Measurements from ENCODE around the gene LRRC8D. TPM values are rescaled to one million over a fixed set of nuclear protein-coding genes. Genes with fewer than 3 reads are reported as not detected.

LRRC8D gene
- total RNA-seq, 3 donors from 2014 or later (not counting 1 experiment from before 2014, with no cell fraction given): 16.2 to 26.2 (median 17.1) TPM

DNA sequence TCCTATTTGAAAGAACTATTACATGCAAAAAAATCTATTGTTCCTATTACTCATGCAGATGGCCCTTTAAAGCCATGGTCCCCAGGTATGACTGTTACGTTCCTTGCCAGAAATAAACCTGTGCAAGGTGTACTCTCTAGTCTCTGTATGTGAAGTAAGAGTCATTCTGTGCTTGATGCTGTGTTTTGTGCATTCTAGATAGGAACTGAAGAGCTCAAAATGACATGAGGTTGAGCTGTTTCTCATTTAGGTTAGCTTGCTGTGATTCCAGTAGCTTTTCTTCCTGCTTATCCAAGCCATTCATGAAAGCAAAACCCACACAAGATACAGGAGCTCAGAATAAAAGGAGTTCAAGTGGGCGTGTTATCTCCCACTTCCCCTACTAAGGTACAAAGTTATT is 109.7 kb downstream of the LRRC8D start:
- Mint-ChIP-seq H3K27ac (no peak overlapping the region), H3K27me3 (ENCODE audit: low read depth in 2 of 2) (no peaks in the 10 kb centered on the region), H3K36me3 (peaks cover 27% of the 10 kb centered on the region), H3K9me3 (no peaks in the 10 kb centered on the region), H3K4me1 (peaks cover 0 to 10% of the 10 kb centered on the region in 2 donors), H3K4me3 (no peak overlapping the region)
- ATAC-seq (no peak), DNase-seq (no peak)
- H3K4me1 ChIP-seq (ENCODE audit: control insufficient read depth, insufficient read depth, low read length): no peaks in the 10 kb centered on the region
- no peaks in the 10 kb centered on the region for H3K27me3 ChIP-seq (ENCODE audit: control insufficient read depth, insufficient read depth, low read length)
- TF ChIP-seq CTCF (IDR thresholded peaks at IDR 0.05): no peak
- intact Hi-C loops (cut with micrococcal nuclease): no loop called here
- no peaks in the 10 kb centered on the region for H3K9me3 ChIP-seq (ENCODE audit: control insufficient read depth, insufficient read depth, low read length)
- WGBS (ENCODE audit: insufficient coverage): 94% methylated on average over 1 of the region's 2 CpGs
- H3K4me3 ChIP-seq (ENCODE audit: low read length): no peak overlapping the region
- H3K27ac ChIP-seq (ENCODE audit: low read length): no peak overlapping the region
- H3K36me3 ChIP-seq (ENCODE audit: control insufficient read depth, insufficient read depth, low read length): peaks cover 20% of the 10 kb centered on the region

- peaks cover 27% of the 10 kb centered on the region for H3K36me3 Mint-ChIP-seq
- Histone ChIP-seq H3K27ac (ENCODE audit: low read length) (no peak overlapping the region), H3K4me1 (ENCODE audit: control insufficient read depth, insufficient read depth, low read length) (no peaks in the 10 kb centered on the region), H3K9me3 (ENCODE audit: control insufficient read depth, insufficient read depth, low read length) (no peaks in the 10 kb centered on the region), H3K36me3 (ENCODE audit: control insufficient read depth, insufficient read depth, low read length) (peaks cover 24% of the 10 kb centered on the region), H3K27me3 (ENCODE audit: control insufficient read depth, insufficient read depth, low read length) (no peaks in the 10 kb centered on the region), H3K4me3 (ENCODE audit: low read length) (no peak overlapping the region)
- intact Hi-C loops (cut with micrococcal nuclease): no loop called here
- ATAC-seq: no peak
- H3K9me3 Mint-ChIP-seq: no peaks in the 10 kb centered on the region
- WGBS (ENCODE audit: insufficient coverage): 97% methylated on average over 4 of the region's 4 CpGs
- no peak for DNase-seq
- TF ChIP-seq CTCF (IDR thresholded peaks at IDR 0.05): no peak
- peaks cover 0 to 10% of the 10 kb centered on the region in 2 donors for H3K4me1 Mint-ChIP-seq
- H3K4me3 Mint-ChIP-seq: no peak overlapping the region
- H3K27ac Mint-ChIP-seq: no peak overlapping the region
- H3K27me3 Mint-ChIP-seq (ENCODE audit: low read depth in 2 of 2): no peaks in the 10 kb centered on the region
These were observed 111.1 kb downstream of the LRRC8D start for GRCh38 chr1:89931964-89932363.

DNA sequence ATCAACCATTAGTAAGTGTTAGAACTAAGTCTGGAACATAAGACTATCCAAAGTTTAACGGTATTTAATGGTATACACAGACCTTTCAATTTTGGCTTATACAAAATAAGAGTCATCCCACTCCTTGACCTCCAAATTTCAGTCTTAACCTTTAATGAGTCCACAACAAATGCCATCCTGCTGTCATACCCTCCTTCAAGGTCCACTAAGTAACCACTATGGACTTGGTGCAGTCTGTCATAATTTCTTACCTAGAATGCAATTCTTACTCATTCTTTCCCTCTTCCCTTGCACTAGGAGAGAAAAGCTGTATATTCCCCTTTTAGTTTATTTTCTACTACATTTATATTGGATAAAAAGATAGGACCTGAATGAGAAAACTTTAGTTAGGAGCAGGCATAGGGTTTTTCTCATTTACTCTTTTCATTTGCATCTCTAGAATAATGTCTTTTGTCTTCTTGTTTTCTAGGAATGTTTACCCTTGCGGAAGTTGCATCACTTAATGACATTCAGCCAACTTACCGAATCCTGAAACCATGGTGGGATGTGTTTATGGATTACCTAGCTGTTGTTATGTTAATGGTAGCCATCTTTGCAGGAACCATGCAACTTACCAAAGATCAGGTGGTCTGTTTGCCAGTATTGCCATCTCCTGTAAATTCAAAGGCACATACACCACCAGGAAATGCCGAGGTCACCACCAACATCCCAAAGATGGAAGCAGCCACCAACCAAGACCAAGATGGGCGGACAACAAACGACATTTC is 111.9 kb downstream of the LRRC8D start:
- DNase-seq (no peak), ATAC-seq (no peak)
- intact Hi-C loops (cut with micrococcal nuclease): no loop called here
- Histone ChIP-seq H3K27me3 (ENCODE audit: control insufficient read depth, insufficient read depth, low read length) (no peaks in the 10 kb centered on the region), H3K9me3 (ENCODE audit: control insufficient read depth, insufficient read depth, low read length) (no peaks in the 10 kb centered on the region), H3K27ac (ENCODE audit: low read length) (no peak overlapping the region), H3K36me3 (ENCODE audit: control insufficient read depth, insufficient read depth, low read length) (peaks cover 24% of the 10 kb centered on the region), H3K4me1 (ENCODE audit: control insufficient read depth, insufficient read depth, low read length) (no peaks in the 10 kb centered on the region), H3K4me3 (ENCODE audit: low read length) (no peak overlapping the region)
- Mint-ChIP-seq H3K27ac (no peak overlapping the region), H3K9me3 (no peaks in the 10 kb centered on the region), H3K36me3 (peaks cover 27% of the 10 kb centered on the region), H3K27me3 (ENCODE audit: low read depth in 2 of 2) (no peaks in the 10 kb centered on the region), H3K4me3 (no peak overlapping the region), H3K4me1 (peaks cover 0 to 10% of the 10 kb centered on the region in 2 donors)
- 96% methylated on average over 6 of the region's 6 CpGs for WGBS (ENCODE audit: insufficient coverage)
- TF ChIP-seq CTCF (IDR thresholded peaks at IDR 0.05): no peak

DNA sequence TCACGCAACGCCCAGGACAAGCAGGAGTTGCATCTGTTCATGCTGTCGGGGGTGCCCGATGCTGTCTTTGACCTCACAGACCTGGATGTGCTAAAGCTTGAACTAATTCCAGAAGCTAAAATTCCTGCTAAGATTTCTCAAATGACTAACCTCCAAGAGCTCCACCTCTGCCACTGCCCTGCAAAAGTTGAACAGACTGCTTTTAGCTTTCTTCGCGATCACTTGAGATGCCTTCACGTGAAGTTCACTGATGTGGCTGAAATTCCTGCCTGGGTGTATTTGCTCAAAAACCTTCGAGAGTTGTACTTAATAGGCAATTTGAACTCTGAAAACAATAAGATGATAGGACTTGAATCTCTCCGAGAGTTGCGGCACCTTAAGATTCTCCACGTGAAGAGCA is 113.6 kb downstream of the LRRC8D start:
- Mint-ChIP-seq H3K27ac (no peak overlapping the region), H3K27me3 (ENCODE audit: low read depth in 2 of 2) (no peaks in the 10 kb centered on the region), H3K9me3 (no peaks in the 10 kb centered on the region), H3K36me3 (peaks cover 27% of the 10 kb centered on the region), H3K4me1 (no peaks in the 10 kb centered on the region), H3K4me3 (no peak overlapping the region)
- DNase-seq: no peak
- no peak for ATAC-seq
- 98% methylated on average over 11 of the region's 11 CpGs for WGBS (ENCODE audit: insufficient coverage)
- Histone ChIP-seq H3K4me1 (ENCODE audit: control insufficient read depth, insufficient read depth, low read length) (no peaks in the 10 kb centered on the region), H3K9me3 (ENCODE audit: control insufficient read depth, insufficient read depth, low read length) (no peaks in the 10 kb centered on the region), H3K27me3 (ENCODE audit: control insufficient read depth, insufficient read depth, low read length) (no peaks in the 10 kb centered on the region), H3K27ac (ENCODE audit: low read length) (no peak overlapping the region), H3K4me3 (ENCODE audit: low read length) (no peak overlapping the region), H3K36me3 (ENCODE audit: control insufficient read depth, insufficient read depth, low read length) (peaks cover 24% of the 10 kb centered on the region)
- no peak for TF ChIP-seq CTCF (IDR thresholded peaks at IDR 0.05)
- intact Hi-C loops (cut with micrococcal nuclease): no loop called here

Data from natural killer cell (primary cell).